IMR-90 (cell line): ENCODE measurements around the gene TOR4A. TPM values are rescaled to one million over a fixed set of nuclear protein-coding genes. Genes with fewer than 3 reads are reported as not detected.

Source experiments
- ATAC-seq: fragments of 200-7000 bp; cut with Tn5 transposase; 2 replicates; pipeline ENCODE4 v1.9.1; 2020; ENCODE audit warnings: low read depth, mild to moderate bottlenecking, moderate library complexity
- BruUV-seq: library from RNA; stranded (reverse); fragments of 400-500 nt; replicated peaks from 2 replicates; lab custom pipeline; 2021; lab: Mats Ljungman, UMichigan
- CTCF ChIA-PET: fragments of 300-600 bp; formaldehyde crosslinking; extraction: SDS; loops from one replicate; lab custom pipeline; 2021; ENCODE audit warnings: antibody characterized with exemption; lab: Yijun Ruan, JAX
- POLR2A ChIA-PET: fragments of 300-600 bp; sonication (Branson Sonifier 250); formaldehyde crosslinking; loops from one replicate; lab custom pipeline; 2022; ENCODE audit warnings: antibody characterized with exemption; ENCODE audit not compliant: unreplicated experiment; lab: Charles Lee
- DNase-seq: peaks from one replicate; pipeline ENCODE4 v3.0.0; 2013
- H2AFZ ChIP-seq: replicated peaks from 2 replicates; pipeline ENCODE3; 2013; ENCODE audit warnings: low read length, mild to moderate bottlenecking; ENCODE audit not compliant: poor library complexity
- H2AK5ac ChIP-seq: 2 replicates; pipeline ENCODE4 v1.6.1; 2013; ENCODE audit warnings: low read depth, low read length, inconsistent platforms
- H2AK9ac ChIP-seq: replicated peaks from 2 replicates; pipeline ENCODE3; 2013; ENCODE audit warnings: mild to moderate bottlenecking, low read depth, low read length, moderate library complexity; ENCODE audit not compliant: poor library complexity
- H2BK120ac ChIP-seq: 2 replicates; pipeline ENCODE4 v1.6.1; 2013; ENCODE audit warnings: low read depth, low read length, inconsistent platforms
- H2BK15ac ChIP-seq: 3 replicates; pipeline ENCODE4 v1.6.1; 2013; ENCODE audit warnings: low read depth, low read length, inconsistent platforms
- H2BK20ac ChIP-seq: 2 replicates; pipeline ENCODE4 v1.6.1; 2013; ENCODE audit warnings: low read depth, mild to moderate bottlenecking, inconsistent platforms, low read length, moderate library complexity
- H2BK5ac ChIP-seq: 2 replicates; pipeline ENCODE4 v1.6.1; 2013; ENCODE audit warnings: mild to moderate bottlenecking, low read depth, low read length, inconsistent platforms; ENCODE audit not compliant: poor library complexity, severe bottlenecking
- H3K14ac ChIP-seq: replicated peaks from 2 replicates; pipeline ENCODE4 v1.6.1; 2013; ENCODE audit warnings: low read depth, low read length, inconsistent platforms
- H3K18ac ChIP-seq: 2 replicates; pipeline ENCODE4 v1.6.1; 2013; ENCODE audit warnings: low read depth, low read length, control low read depth
- H3K23ac ChIP-seq: 2 replicates; pipeline ENCODE4 v1.6.1; 2013; ENCODE audit warnings: low read depth, low read length, inconsistent platforms
- H3K27ac ChIP-seq: 2 replicates; pipeline ENCODE4 v1.5.1; 2013; ENCODE audit warnings: mild to moderate bottlenecking, control low read depth, low read length; ENCODE audit not compliant: insufficient read depth
- H3K27me3 ChIP-seq: 2 replicates; pipeline ENCODE4 v1.6.1; 2013; ENCODE audit warnings: low read length; ENCODE audit not compliant: control insufficient read depth, insufficient read depth
- H3K36me3 ChIP-seq: 2 replicates; pipeline ENCODE4 v1.6.1; 2013; ENCODE audit warnings: low read length, mixed read lengths; ENCODE audit not compliant: control insufficient read depth, insufficient read depth
- H3K4ac ChIP-seq: 2 replicates; pipeline ENCODE4 v1.6.1; 2013; ENCODE audit warnings: low read depth, low read length, inconsistent platforms
- H3K4me1 ChIP-seq: 2 replicates; pipeline ENCODE4 v1.6.1; 2013; ENCODE audit warnings: low read length, mixed read lengths; ENCODE audit not compliant: control insufficient read depth, insufficient read depth
- H3K4me2 ChIP-seq: 2 replicates; pipeline ENCODE4 v1.6.1; 2013; ENCODE audit warnings: low read depth, mild to moderate bottlenecking, control low read depth, low read length, moderate library complexity
- H3K4me3 ChIP-seq: 2 replicates; pipeline ENCODE4 v1.5.1; 2013; ENCODE audit warnings: low read depth, mild to moderate bottlenecking, control low read depth, low read length, moderate library complexity; ENCODE audit not compliant: insufficient read depth
- H3K56ac ChIP-seq: 2 replicates; pipeline ENCODE4 v1.6.1; 2013; ENCODE audit warnings: low read length, inconsistent platforms; ENCODE audit not compliant: insufficient read depth; ENCODE audit errors: extremely low read depth
- H3K79me1 ChIP-seq, 2 experiments: 2 replicates each; pipeline ENCODE4 v1.6.1; 2013; ENCODE audit warnings: low read length in 2 of 2, inconsistent platforms in 1 of 2, low read depth in 1 of 2
- H3K9ac ChIP-seq: 2 replicates; pipeline ENCODE4 v1.6.1; 2013; ENCODE audit warnings: low read depth, low read length, control low read depth
- H3K9me1 ChIP-seq: 2 replicates; pipeline ENCODE4 v1.6.1; 2013; ENCODE audit warnings: low read length, inconsistent platforms; ENCODE audit not compliant: insufficient read depth
- H3K9me3 ChIP-seq: 2 replicates; pipeline ENCODE4 v1.6.1; 2013; ENCODE audit warnings: low read length; ENCODE audit not compliant: control insufficient read depth, insufficient read depth
- H4K20me1 ChIP-seq: 2 replicates; pipeline ENCODE4 v1.6.1; 2013; ENCODE audit warnings: low read length, inconsistent platforms; ENCODE audit not compliant: insufficient read depth
- H4K5ac ChIP-seq: 2 replicates; pipeline ENCODE4 v1.6.1; 2013; ENCODE audit warnings: mild to moderate bottlenecking, low read depth, low read length, control low read depth
- H4K8ac ChIP-seq, 2 experiments: 2 replicates each; pipeline ENCODE4 v1.6.1; 2013; ENCODE audit warnings: low read depth in 2 of 2, low read length in 2 of 2, control low read depth in 1 of 2, inconsistent platforms in 1 of 2
- H4K91ac ChIP-seq: 2 replicates; pipeline ENCODE4 v1.6.1; 2013; ENCODE audit warnings: low read depth, low read length, inconsistent platforms; ENCODE audit not compliant: insufficient read depth
- CEBPB ChIP-seq: IDR thresholded peaks from 2 replicates; pipeline ENCODE4 v1.6.1; 2012; ENCODE audit warnings: low read depth, low read length, improper control_type of control experiment
- NFE2L2 ChIP-seq: fragments of 150-350 bp; IDR thresholded peaks from 2 replicates; pipeline ENCODE4 v1.6.1; 2016; ENCODE audit warnings: low read depth, mild to moderate bottlenecking, low read length
- RAD21 ChIP-seq: IDR thresholded peaks from 2 replicates; pipeline ENCODE4 v1.6.1; 2012; ENCODE audit warnings: low read length, improper control_type of control experiment
- WGBS, 2 experiments: methylation state at CpG; one replicate each; pipeline versions ENCODE4 v1.1.5 to v1.1.7; 2013; ENCODE audit warnings: missing lambda C conversion rate in 2 of 2; ENCODE audit not compliant: insufficient read length in 1 of 2; ENCODE audit errors: extremely low coverage in 2 of 2; 5-methylcytosine and 5-hydroxymethylcytosine counted together
- dilution Hi-C: fragments of 300-500 bp; cut with HindIII; formaldehyde crosslinking; loops from one replicate; pipeline ENCODE4 v1.14.3; 2018; ENCODE audit warnings: low sequenced_read_pairs; ENCODE audit not compliant: unreplicated experiment
- in situ Hi-C: fragments of 300-500 bp; cut with MboI; formaldehyde crosslinking; loops from 3 replicates; pipeline ENCODE4 v1.14.3; 2019; ENCODE audit warnings: low sequenced_read_pairs, inconsistent platforms, mixed read lengths
- intact Hi-C: fragments of 100-400 bp; cut with micrococcal nuclease; formaldehyde crosslinking; loops from 2 replicates; pipeline ENCODE4 v1.10.0; 2022
- polyA plus RNA-seq, 3 experiments: library from polyadenylated mRNA; depleted of rRNA; stranded (reverse); fragments of >200 nt; gene quantifications; 2 replicates each; pipeline ENCODE4 v1.2.3, GENCODE V29; 2012; ENCODE audit warnings: low replicate concordance in 1 of 3
- total RNA-seq: library from RNA; depleted of rRNA; stranded (reverse); fragments of >200 nt; gene quantifications from 2 replicates; pipeline ENCODE4 v1.2.3, GENCODE V29; 2012
- TF ChIP-seq, protein P1 (sequence below): conservative IDR thresholded peaks from 2 replicates; pipeline ENCODE4 v1.5.1; 2012; ENCODE audit warnings: mild to moderate bottlenecking, low read depth, low read length, improper control_type of control experiment

TOR4A gene
- total and polyA plus RNA-seq, 2 of the 4 experiments (the other 2 are of a cell fraction) = 9.7 to 22.9 TPM

DNA sequence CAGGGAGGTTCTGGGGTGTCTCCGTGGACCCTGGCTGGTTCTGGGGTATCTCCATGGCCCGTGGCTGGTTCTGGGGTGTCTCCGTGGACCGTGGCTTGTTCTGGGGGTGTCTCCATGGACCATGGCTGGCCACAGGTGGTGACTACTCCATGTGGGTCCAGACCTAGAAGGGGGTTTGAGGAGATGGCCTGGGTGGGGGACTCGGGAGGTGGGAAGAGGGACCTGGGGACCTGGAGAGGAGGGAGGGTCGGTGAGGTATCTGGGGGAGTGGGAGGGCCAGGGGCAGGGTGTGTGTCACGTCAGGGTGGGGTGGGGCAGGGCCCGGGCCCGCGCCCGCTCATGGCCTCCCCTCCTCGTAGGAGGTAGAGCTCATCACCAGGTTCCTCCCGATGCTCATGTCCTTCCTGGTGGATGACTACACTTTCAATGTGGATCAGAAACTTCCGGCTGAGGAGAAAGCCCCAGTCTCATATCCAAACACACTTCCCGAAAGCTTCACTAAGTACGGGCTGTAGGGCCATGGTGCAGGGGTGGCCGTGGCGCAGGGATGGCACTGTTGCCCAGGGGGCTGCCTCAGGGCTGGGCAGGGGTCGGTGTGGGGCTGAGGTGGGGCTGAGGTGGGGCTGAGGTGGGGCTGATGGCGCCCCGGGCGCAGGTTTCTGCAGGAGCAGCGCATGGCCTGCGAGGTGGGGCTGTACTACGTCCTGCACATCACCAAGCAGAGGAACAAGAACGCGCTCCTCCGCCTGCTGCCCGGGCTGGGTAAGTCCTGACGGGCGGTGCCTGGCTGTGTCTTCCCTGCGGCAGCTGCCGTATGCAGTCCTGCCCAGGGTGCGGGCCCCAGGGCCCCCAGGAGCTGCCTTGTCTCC lies 10.7 kb upstream of the TOR4A start:
- peaks cover 31% of the 10 kb centered on the region for H4K20me1 ChIP-seq
- no peak overlapping the region for H3K14ac ChIP-seq
- no peak overlapping the region for H2BK5ac ChIP-seq
- no peak overlapping the region for H2BK20ac ChIP-seq
- peaks cover 12% of the 10 kb centered on the region for H3K4me1 ChIP-seq
- no TSS peak for BruUV-seq
- ChIA-PET CTCF (interaction anchor here (0.6 kb wide), 1 partner anchor 452 kb away, joined by 4 read pairs; no protein-coding TSS in a partner anchor), POLR2A (interaction anchor here (0.6 kb wide), 1 partner anchor 10 kb away, joined by 5 read pairs; no protein-coding TSS in a partner anchor)
- no peak overlapping the region for H2BK15ac ChIP-seq
- no peak overlapping the region for H2AFZ ChIP-seq
- no peak overlapping the region for H3K23ac ChIP-seq
- peaks cover 14% of the 10 kb centered on the region for H3K9me1 ChIP-seq
- no peak overlapping the region for H2AK9ac ChIP-seq
- H3K4me2 ChIP-seq = no peak overlapping the region
- intact Hi-C loops = no loop called here
- peaks cover 13 to 59% of the 10 kb centered on the region in 2 experiments; a peak in 3 of 4 replicates for H3K79me1 ChIP-seq
- dilution Hi-C loops = no loop called here
- no peak overlapping the region for H4K8ac ChIP-seq
- no peak overlapping the region for H3K27ac ChIP-seq
- no peak overlapping the region for H4K91ac ChIP-seq
- H3K9me3 ChIP-seq = no peaks in the 10 kb centered on the region
- TF ChIP-seq CEBPB (no peak), NFE2L2 (no peak), RAD21 (no peak)
- TF ChIP-seq, protein P1, sequence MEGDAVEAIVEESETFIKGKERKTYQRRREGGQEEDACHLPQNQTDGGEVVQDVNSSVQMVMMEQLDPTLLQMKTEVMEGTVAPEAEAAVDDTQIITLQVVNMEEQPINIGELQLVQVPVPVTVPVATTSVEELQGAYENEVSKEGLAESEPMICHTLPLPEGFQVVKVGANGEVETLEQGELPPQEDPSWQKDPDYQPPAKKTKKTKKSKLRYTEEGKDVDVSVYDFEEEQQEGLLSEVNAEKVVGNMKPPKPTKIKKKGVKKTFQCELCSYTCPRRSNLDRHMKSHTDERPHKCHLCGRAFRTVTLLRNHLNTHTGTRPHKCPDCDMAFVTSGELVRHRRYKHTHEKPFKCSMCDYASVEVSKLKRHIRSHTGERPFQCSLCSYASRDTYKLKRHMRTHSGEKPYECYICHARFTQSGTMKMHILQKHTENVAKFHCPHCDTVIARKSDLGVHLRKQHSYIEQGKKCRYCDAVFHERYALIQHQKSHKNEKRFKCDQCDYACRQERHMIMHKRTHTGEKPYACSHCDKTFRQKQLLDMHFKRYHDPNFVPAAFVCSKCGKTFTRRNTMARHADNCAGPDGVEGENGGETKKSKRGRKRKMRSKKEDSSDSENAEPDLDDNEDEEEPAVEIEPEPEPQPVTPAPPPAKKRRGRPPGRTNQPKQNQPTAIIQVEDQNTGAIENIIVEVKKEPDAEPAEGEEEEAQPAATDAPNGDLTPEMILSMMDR = no peak
- no peak overlapping the region for H3K18ac ChIP-seq
- no peak overlapping the region for H3K56ac ChIP-seq
- H2BK120ac ChIP-seq = no peak overlapping the region
- 94% methylated on average over 14 of the region's 34 CpGs; no CpG with 5 or more reads in 1 of the 2 experiments for WGBS, 2 experiments
- DNase-seq (no peak), ATAC-seq (no peak)
- H3K27me3 ChIP-seq = no peaks in the 10 kb centered on the region
- no peak overlapping the region for H4K5ac ChIP-seq
- no peak overlapping the region for H3K9ac ChIP-seq
- in situ Hi-C loops = no loop called here
- peaks cover 54% of the 10 kb centered on the region for H3K36me3 ChIP-seq
- H3K4me3 ChIP-seq = no peak overlapping the region
- no peak overlapping the region for H2AK5ac ChIP-seq
- H3K4ac ChIP-seq = no peak overlapping the region
